DMS53 (cell line): Measurements from ENCODE around the gene TXLNB.
"Not testable (repeated sequence)": the region's sequence is repeated elsewhere in the genome, so short reads cannot be mapped to it uniquely, and the experiment has no call there.

ENCODE experiments used
- DNase-seq: peaks from one replicate; lab custom pipeline; 2025; lab: John Stamatoyannopoulos, UW

Gene TXLNB

GRCh38 chr6:139308936-139309603, 17.3 kb upstream of the TXLNB start:
- DNase-seq, result no peak

GRCh38 chr6:139308286-139308916, 16.6 kb upstream of the TXLNB start:
- DNase-seq, result no peak

- no peak for DNase-seq
Measured at GRCh38 chr6:139306291-139306981, 14.6 kb upstream of the TXLNB start.

- no peak for DNase-seq
Measured at GRCh38 chr6:139303185-139303584, 11.4 kb upstream of the TXLNB start.

GRCh38 chr6:139297921-139298320, 6.1 kb upstream of the TXLNB start:
- DNase-seq, result no peak

- no peak for DNase-seq
Measured at GRCh38 chr6:139296927-139297326, 5.1 kb upstream of the TXLNB start.

- no peak for DNase-seq
Measured at GRCh38 chr6:139295901-139296300, 4.1 kb upstream of the TXLNB start.

GRCh38 chr6:139294090-139294489, 2.3 kb upstream of the TXLNB start:
- DNase-seq, result no peak

GRCh38 chr6:139293230-139293629, 1.4 kb upstream of the TXLNB start:
- DNase-seq, result not testable (repeated sequence)

GRCh38 chr6:139290787-139291311, 949 bp downstream of the TXLNB start:
- DNase-seq, result peak; percentile 65

GRCh38 chr6:139289233-139289632, 2.6 kb downstream of the TXLNB start:
- no peak for DNase-seq

GRCh38 chr6:139288496-139289040, 3.2 kb downstream of the TXLNB start:
- DNase-seq, result no peak

- DNase-seq, result peak; percentile 1
Measured at GRCh38 chr6:139287868-139288267, 3.9 kb downstream of the TXLNB start.

- DNase-seq, result not testable (repeated sequence)
Measured at GRCh38 chr6:139286438-139286837, 5.4 kb downstream of the TXLNB start.

- no peak for DNase-seq
Measured at GRCh38 chr6:139285590-139285989, 6.2 kb downstream of the TXLNB start.

- DNase-seq, result no peak
Measured at GRCh38 chr6:139284789-139285188, 7.0 kb downstream of the TXLNB start.

GRCh38 chr6:139282684-139283083, 9.1 kb downstream of the TXLNB start:
- DNase-seq, result no peak

GRCh38 chr6:139278190-139278589, 13.6 kb downstream of the TXLNB start:
- no peak for DNase-seq

- DNase-seq, result no peak
Measured at GRCh38 chr6:139277587-139277986, 14.2 kb downstream of the TXLNB start.

- DNase-seq, result no peak
Measured at GRCh38 chr6:139277161-139277560, 14.6 kb downstream of the TXLNB start.

GRCh38 chr6:139275279-139276055, 16.3 kb downstream of the TXLNB start:
- no peak for DNase-seq

- DNase-seq, result no peak
Measured at GRCh38 chr6:139271056-139271455, 20.7 kb downstream of the TXLNB start.
